DOHH2 (cell line): ENCODE results near the gene RRBP1.

ENCODE experiments used
- H3F3A ChIP-seq: fragments of 200-600 bp; sonication (generic), shearing (Covaris generic); 2 replicates; pipeline ENCODE4 v1.6.0; 2016; ENCODE audit warnings: antibody characterized with exemption, mild to moderate bottlenecking; ENCODE audit not compliant: control insufficient read depth, insufficient read depth
- H3K27ac ChIP-seq: fragments of 200-600 bp; sonication (generic); 2 replicates; pipeline ENCODE4 v1.5.1; 2014; ENCODE audit warnings: low read depth, mild to moderate bottlenecking, low read length, moderate library complexity
- H3K27me3 ChIP-seq: fragments of 200-600 bp; sonication (generic); 2 replicates; pipeline ENCODE4 v1.6.1; 2014; ENCODE audit warnings: mild to moderate bottlenecking, low read length, mixed read lengths; ENCODE audit not compliant: control insufficient read depth
- H3K36me3 ChIP-seq: fragments of 200-600 bp; sonication (generic); 2 replicates; pipeline ENCODE4 v1.6.1; 2014; ENCODE audit warnings: mild to moderate bottlenecking, low read length, moderate library complexity, mixed read lengths; ENCODE audit not compliant: control insufficient read depth
- H3K4me1 ChIP-seq: fragments of 200-600 bp; sonication (generic); 2 replicates; pipeline ENCODE4 v1.6.1; 2014; ENCODE audit warnings: mild to moderate bottlenecking, low read length, mixed read lengths; ENCODE audit not compliant: control insufficient read depth
- H3K4me2 ChIP-seq: fragments of 200-600 bp; sonication (generic); 2 replicates; pipeline ENCODE4 v1.6.0; 2014; ENCODE audit warnings: mild to moderate bottlenecking, low read length, moderate library complexity
- H3K4me3 ChIP-seq: fragments of 200-600 bp; sonication (generic); 2 replicates; pipeline ENCODE4 v1.5.1; 2014; ENCODE audit warnings: mild to moderate bottlenecking, low read length, mixed read lengths
- H3K79me2 ChIP-seq: fragments of 200-600 bp; sonication (generic); 2 replicates; pipeline ENCODE4 v1.6.1; 2014; ENCODE audit warnings: mild to moderate bottlenecking, low read length, mixed read lengths; ENCODE audit not compliant: control insufficient read depth
- H3K9me2 ChIP-seq: fragments of 200-600 bp; sonication (generic); replicated peaks from 2 replicates; pipeline ENCODE4 v1.6.1; 2014; ENCODE audit warnings: mild to moderate bottlenecking, low read length, mixed read lengths; ENCODE audit not compliant: control insufficient read depth
- H3K9me3 ChIP-seq: fragments of 200-600 bp; sonication (generic); 2 replicates; pipeline ENCODE4 v1.6.1; 2014; ENCODE audit warnings: antibody characterized with exemption, low read length, mixed read lengths; ENCODE audit not compliant: control insufficient read depth, insufficient read depth
- H4K20me1 ChIP-seq: fragments of 200-600 bp; sonication (generic); 2 replicates; pipeline ENCODE4 v1.6.0; 2014; ENCODE audit warnings: low read depth, mild to moderate bottlenecking, antibody characterized with exemption, low read length, moderate library complexity; ENCODE audit not compliant: control insufficient read depth, insufficient read depth
- EZH2phosphoT487 ChIP-seq: fragments of 200-600 bp; sonication (generic); IDR thresholded peaks from 2 replicates; pipeline ENCODE4 v1.6.1; 2017; ENCODE audit warnings: borderline replicate concordance, mild to moderate bottlenecking, antibody characterized with exemption, low read length, moderate library complexity, mixed read lengths
- TF ChIP-seq, protein P1 (sequence below): fragments of 200-600 bp; sonication (generic); IDR thresholded peaks from one replicate; pipeline ENCODE4 v1.5.1; 2014; ENCODE audit warnings: antibody characterized with exemption, mild to moderate bottlenecking, low read depth, low read length; ENCODE audit not compliant: poor library complexity, severe bottlenecking

Gene RRBP1

DNA sequence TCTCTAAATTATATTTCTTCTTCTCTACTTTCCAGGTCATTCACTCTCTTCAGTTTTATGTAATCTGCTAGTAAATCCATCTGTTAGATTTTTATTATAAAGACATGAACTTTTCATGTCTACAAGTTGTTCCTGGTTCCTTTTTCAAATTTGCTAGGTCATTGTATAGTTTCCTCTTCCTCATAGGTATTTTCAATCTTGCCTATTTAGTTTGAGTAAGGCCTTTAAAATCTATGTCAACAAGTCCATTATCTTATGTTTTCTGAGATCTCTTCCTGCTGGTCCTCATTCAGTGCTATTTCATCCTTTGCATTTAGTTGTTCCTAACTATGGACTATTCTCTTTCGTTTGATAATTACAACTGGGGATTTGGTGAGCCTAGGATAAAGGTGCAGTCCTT, 11.0 kb downstream of the RRBP1 start:
- no peak overlapping the region for H3K27ac ChIP-seq
- peaks cover 41% of the 10 kb centered on the region for H3K79me2 ChIP-seq
- peaks cover 9% of the 10 kb centered on the region for H3K4me1 ChIP-seq
- H3K9me2 ChIP-seq: no peaks in the 10 kb centered on the region
- no peak for TF ChIP-seq EZH2phosphoT487
- TF ChIP-seq, protein P1, sequence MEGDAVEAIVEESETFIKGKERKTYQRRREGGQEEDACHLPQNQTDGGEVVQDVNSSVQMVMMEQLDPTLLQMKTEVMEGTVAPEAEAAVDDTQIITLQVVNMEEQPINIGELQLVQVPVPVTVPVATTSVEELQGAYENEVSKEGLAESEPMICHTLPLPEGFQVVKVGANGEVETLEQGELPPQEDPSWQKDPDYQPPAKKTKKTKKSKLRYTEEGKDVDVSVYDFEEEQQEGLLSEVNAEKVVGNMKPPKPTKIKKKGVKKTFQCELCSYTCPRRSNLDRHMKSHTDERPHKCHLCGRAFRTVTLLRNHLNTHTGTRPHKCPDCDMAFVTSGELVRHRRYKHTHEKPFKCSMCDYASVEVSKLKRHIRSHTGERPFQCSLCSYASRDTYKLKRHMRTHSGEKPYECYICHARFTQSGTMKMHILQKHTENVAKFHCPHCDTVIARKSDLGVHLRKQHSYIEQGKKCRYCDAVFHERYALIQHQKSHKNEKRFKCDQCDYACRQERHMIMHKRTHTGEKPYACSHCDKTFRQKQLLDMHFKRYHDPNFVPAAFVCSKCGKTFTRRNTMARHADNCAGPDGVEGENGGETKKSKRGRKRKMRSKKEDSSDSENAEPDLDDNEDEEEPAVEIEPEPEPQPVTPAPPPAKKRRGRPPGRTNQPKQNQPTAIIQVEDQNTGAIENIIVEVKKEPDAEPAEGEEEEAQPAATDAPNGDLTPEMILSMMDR: no peak
- no peak overlapping the region for H3K4me3 ChIP-seq
- H3K27me3 ChIP-seq: no peaks in the 10 kb centered on the region
- H3K9me3 ChIP-seq: no peaks in the 10 kb centered on the region
- no peak overlapping the region for H3K4me2 ChIP-seq
- H4K20me1 ChIP-seq: no peaks in the 10 kb centered on the region
- no peaks in the 10 kb centered on the region for H3F3A ChIP-seq
- H3K36me3 ChIP-seq: peaks cover 4% of the 10 kb centered on the region; the same call in 1 of the 2 replicates

DNA sequence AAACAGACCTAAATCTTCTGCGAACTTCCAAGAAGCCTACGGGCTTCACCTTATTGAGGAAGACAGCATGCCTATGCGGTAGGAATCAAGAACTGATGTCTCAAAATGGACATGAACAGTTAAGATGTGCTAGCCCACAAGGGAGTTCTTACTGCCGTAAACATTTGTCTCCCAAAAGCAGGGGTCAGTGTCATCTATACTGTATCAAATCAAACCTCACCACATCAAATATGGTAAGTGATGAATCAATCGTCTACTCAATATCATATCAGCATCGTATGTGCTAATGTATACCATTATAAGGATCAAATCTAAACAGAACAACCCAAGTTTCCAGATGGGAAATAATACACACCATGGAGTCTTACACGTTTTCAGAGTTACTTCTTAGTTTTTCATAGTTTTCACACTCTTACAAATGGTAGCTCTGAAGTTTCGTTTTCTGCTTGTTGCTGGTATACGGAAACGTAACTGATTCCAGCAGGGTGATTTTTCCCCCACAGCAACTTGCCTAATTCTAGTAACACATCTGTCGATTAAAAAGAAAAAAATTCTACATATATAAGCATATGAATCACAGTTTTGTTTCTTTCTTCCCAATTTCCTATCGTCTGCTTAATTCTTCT, 12.6 kb downstream of the RRBP1 start:
- peaks cover 4% of the 10 kb centered on the region; the same call in 1 of the 2 replicates for H3K36me3 ChIP-seq
- TF ChIP-seq EZH2phosphoT487: no peak
- TF ChIP-seq, protein P1: no peak
- H3K9me3 ChIP-seq: no peaks in the 10 kb centered on the region
- no peak overlapping the region for H3K4me3 ChIP-seq
- H3F3A ChIP-seq: no peaks in the 10 kb centered on the region
- no peaks in the 10 kb centered on the region for H3K9me2 ChIP-seq
- no peaks in the 10 kb centered on the region for H4K20me1 ChIP-seq
- no peak overlapping the region for H3K4me2 ChIP-seq
- peaks cover 35% of the 10 kb centered on the region for H3K79me2 ChIP-seq
- no peaks in the 10 kb centered on the region for H3K27me3 ChIP-seq
- no peak overlapping the region for H3K27ac ChIP-seq
- H3K4me1 ChIP-seq: peaks cover 9% of the 10 kb centered on the region

DNA sequence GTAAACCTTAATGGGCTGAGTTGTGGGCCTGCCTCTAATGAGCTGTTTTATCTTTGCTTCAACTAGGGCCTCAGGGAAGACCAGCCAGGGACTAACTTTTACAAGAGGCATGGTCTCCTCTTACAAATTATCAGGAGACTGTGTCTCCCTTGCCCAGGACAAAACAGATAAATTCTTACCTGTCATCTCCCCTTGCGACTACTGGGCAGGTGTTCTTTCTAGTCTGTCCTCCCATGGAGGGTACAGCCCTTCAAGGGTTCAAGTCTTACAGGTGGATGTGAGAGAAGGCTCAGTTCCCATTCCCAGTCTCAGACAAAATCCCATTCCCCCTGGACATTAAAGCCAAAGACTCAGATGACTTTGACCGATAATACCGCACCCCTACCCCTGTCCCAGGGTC, 13.6 kb downstream of the RRBP1 start:
- no peak overlapping the region for H3K27ac ChIP-seq
- no peaks in the 10 kb centered on the region for H3K9me2 ChIP-seq
- no peaks in the 10 kb centered on the region for H3F3A ChIP-seq
- H3K79me2 ChIP-seq: peaks cover 36% of the 10 kb centered on the region
- H3K27me3 ChIP-seq: no peaks in the 10 kb centered on the region
- no peak overlapping the region for H3K4me3 ChIP-seq
- H3K9me3 ChIP-seq: no peaks in the 10 kb centered on the region
- no peaks in the 10 kb centered on the region for H4K20me1 ChIP-seq
- no peak overlapping the region for H3K4me2 ChIP-seq
- peaks cover 12% of the 10 kb centered on the region for H3K4me1 ChIP-seq
- TF ChIP-seq, protein P1: no peak
- TF ChIP-seq EZH2phosphoT487: no peak
- peaks cover 4% of the 10 kb centered on the region; the same call in 1 of the 2 replicates for H3K36me3 ChIP-seq
